Measurements from ENCODE around the gene NOD2. TPM values are rescaled to one million over a fixed set of nuclear protein-coding genes. Genes with fewer than 3 reads are reported as not detected.

Gene NOD2
- total RNA-seq, 1 experiment from 2014 or later: 0.17 TPM

GRCh38 chr16:50651835-50652438 lies 41.5 kb upstream of the NOD2 start:
- TF ChIP-seq, protein P1, sequence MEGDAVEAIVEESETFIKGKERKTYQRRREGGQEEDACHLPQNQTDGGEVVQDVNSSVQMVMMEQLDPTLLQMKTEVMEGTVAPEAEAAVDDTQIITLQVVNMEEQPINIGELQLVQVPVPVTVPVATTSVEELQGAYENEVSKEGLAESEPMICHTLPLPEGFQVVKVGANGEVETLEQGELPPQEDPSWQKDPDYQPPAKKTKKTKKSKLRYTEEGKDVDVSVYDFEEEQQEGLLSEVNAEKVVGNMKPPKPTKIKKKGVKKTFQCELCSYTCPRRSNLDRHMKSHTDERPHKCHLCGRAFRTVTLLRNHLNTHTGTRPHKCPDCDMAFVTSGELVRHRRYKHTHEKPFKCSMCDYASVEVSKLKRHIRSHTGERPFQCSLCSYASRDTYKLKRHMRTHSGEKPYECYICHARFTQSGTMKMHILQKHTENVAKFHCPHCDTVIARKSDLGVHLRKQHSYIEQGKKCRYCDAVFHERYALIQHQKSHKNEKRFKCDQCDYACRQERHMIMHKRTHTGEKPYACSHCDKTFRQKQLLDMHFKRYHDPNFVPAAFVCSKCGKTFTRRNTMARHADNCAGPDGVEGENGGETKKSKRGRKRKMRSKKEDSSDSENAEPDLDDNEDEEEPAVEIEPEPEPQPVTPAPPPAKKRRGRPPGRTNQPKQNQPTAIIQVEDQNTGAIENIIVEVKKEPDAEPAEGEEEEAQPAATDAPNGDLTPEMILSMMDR (conservative IDR thresholded peaks at IDR 0.05): no peak
- Histone ChIP-seq H2AFZ (ENCODE audit: low read length) (no peak overlapping the region), H2BK120ac (ENCODE audit: low read depth, low read length, poor library complexity, severe bottlenecking) (no peak overlapping the region), H4K5ac (ENCODE audit: insufficient read length, low read depth, low read length) (no peak overlapping the region), H3K23me2 (ENCODE audit: insufficient read length, low read depth, low read length, poor library complexity, severe bottlenecking) (no peaks in the 10 kb centered on the region), H3K9ac (ENCODE audit: extremely low read depth, insufficient read length, low read length) (no peak overlapping the region), H2BK15ac (ENCODE audit: low read depth, low read length) (no peak overlapping the region), H3K4me2 (ENCODE audit: insufficient read depth, insufficient read length, low read length) (no peak overlapping the region), H4K91ac (ENCODE audit: insufficient read length, low read depth, low read length) (no peak overlapping the region), H3K23ac (ENCODE audit: insufficient read length, low read depth, low read length) (no peak overlapping the region), H2BK20ac (ENCODE audit: low read depth, low read length, poor library complexity, severe bottlenecking) (no peak overlapping the region), H2BK12ac (ENCODE audit: insufficient read length, low read depth, low read length) (no peak overlapping the region), H3K79me2 (ENCODE audit: insufficient read depth, low read length) (no peaks in the 10 kb centered on the region), H3T11ph (ENCODE audit: low read length) (no peak overlapping the region), H3K27me3 (ENCODE audit: insufficient read depth, low read length) (no peaks in the 10 kb centered on the region), H2BK5ac (ENCODE audit: insufficient read length, low read length) (no peak overlapping the region), H3K79me1 (ENCODE audit: insufficient read depth, low read depth, low read length, poor library complexity, severe bottlenecking) (no peaks in the 10 kb centered on the region), H4K20me1 (ENCODE audit: control insufficient read depth, insufficient read depth, insufficient read length) (no peaks in the 10 kb centered on the region), H4K8ac (replicated peaks; ENCODE audit: insufficient read length, low read depth, low read length) (no peak overlapping the region), H3K56ac (ENCODE audit: insufficient read length, low read depth, low read length) (no peak overlapping the region), H3K4ac (ENCODE audit: low read depth, low read length) (no peak overlapping the region), H3K18ac (ENCODE audit: insufficient read length, low read depth, low read length) (no peak overlapping the region), H3K9me3 (ENCODE audit: control insufficient read depth, low read depth, low read length) (no peaks in the 10 kb centered on the region), H2AK5ac (ENCODE audit: insufficient read length, low read length) (no peak overlapping the region), H3K27ac (ENCODE audit: insufficient read length, low read depth, low read length) (no peak overlapping the region), H3K14ac (ENCODE audit: insufficient read depth, low read length) (no peak overlapping the region), H3K4me1 (ENCODE audit: insufficient read depth, low read length) (no peaks in the 10 kb centered on the region)
- Mint-ChIP-seq H3K4me3 (no peak overlapping the region), H3K4me1 (peaks cover 0 to 2% of the 10 kb centered on the region in 2 experiments; a peak in 2 of 4 replicates), H3K36me3 (ENCODE audit: insufficient read depth in 1 of 3, low read depth in 3 of 3) (no peaks in the 10 kb centered on the region; a peak in 1 of 7 replicates), H3K27ac (no peak overlapping the region; a peak in 1 of 7 replicates), H3K27me3 (ENCODE audit: low read depth) (peaks cover 14% of the 10 kb centered on the region), H3K9me3 (no peaks in the 10 kb centered on the region; a peak in 1 of 5 replicates)
- DNase-seq: no peak
- no CpG with 5 or more reads among the region's 3 CpGs for WGBS (ENCODE audit: extremely low coverage, insufficient read length, low lambda C conversion rate)

All from H9 (cell line).